H1 (cell line): ENCODE measurements around the gene FMNL2. TPM values are rescaled to one million over a fixed set of nuclear protein-coding genes. Genes with fewer than 3 reads are reported as not detected.

ENCODE experiments used
- BACH1 ChIP-seq: IDR thresholded peaks from 2 replicates; pipeline ENCODE4 v1.6.1; 2012; ENCODE audit warnings: low read length, improper control_type of control experiment
- CEBPB ChIP-seq: IDR thresholded peaks from 2 replicates; pipeline ENCODE4 v1.6.1; 2012; ENCODE audit warnings: low read depth, low read length
- CHD7 ChIP-seq: fragments of 300-600 bp; sonication (generic); IDR thresholded peaks from 2 replicates; pipeline ENCODE4 v1.7.1; 2012; ENCODE audit warnings: low read length, moderate library complexity, mild to moderate bottlenecking, inconsistent platforms; ENCODE audit not compliant: insufficient replicate concordance
- CTCF ChIP-seq, 3 experiments: IDR thresholded peaks; 1 replicate in 2 of 3; 2 replicates in 1 of 3; pipeline versions ENCODE4 v1.5.1 to v1.6.1; 2011; ENCODE audit warnings: low read length in 3 of 3, mild to moderate bottlenecking in 3 of 3, inconsistent platforms in 2 of 3, low read depth in 1 of 3, moderate library complexity in 1 of 3; ENCODE audit not compliant: insufficient read depth in 1 of 3; ENCODE audit errors: control extremely low read depth in 1 of 3
- FOSL1 ChIP-seq: IDR thresholded peaks from 2 replicates; pipeline ENCODE4 v1.6.1; 2011; ENCODE audit warnings: mild to moderate bottlenecking, low read depth, low read length, moderate library complexity; ENCODE audit not compliant: insufficient read depth
- JUN ChIP-seq: IDR thresholded peaks from 2 replicates; pipeline ENCODE4 v1.6.1; 2011; ENCODE audit warnings: low read depth, mild to moderate bottlenecking, improper control_type of control experiment, low read length
- POLR2A ChIP-seq, 2 experiments: IDR thresholded peaks; 1 replicate in 1 of 2; 2 replicates in 1 of 2; pipeline ENCODE4 v1.6.1; 2011; ENCODE audit warnings: low read depth in 2 of 2, low read length in 2 of 2, mild to moderate bottlenecking in 2 of 2; ENCODE audit errors: control extremely low read depth in 1 of 2
- SP2 ChIP-seq: IDR thresholded peaks from 2 replicates; pipeline ENCODE4 v1.6.1; 2012; ENCODE audit warnings: mild to moderate bottlenecking, low read length, inconsistent platforms
- USF2 ChIP-seq: IDR thresholded peaks from 2 replicates; pipeline ENCODE4 v1.6.1; 2011; ENCODE audit warnings: low read length, improper control_type of control experiment
- polyA plus RNA-seq, 7 experiments: library from polyadenylated mRNA; depleted of rRNA in 3 of 7; stranded (reverse) in 5 of 7; unstranded in 2 of 7; fragments of >200 nt in 5 of 7; fragments of 200-250 nt in 2 of 7; gene quantifications; 1 replicate in 5 of 7; 2 replicates in 1 of 7; 4 replicates in 1 of 7; pipeline versions ENCODE4 v1.2.1 to v1.2.3, GENCODE V29; 2011 to 2013; ENCODE audit warnings: missing spikeins in 2 of 7, mixed read lengths in 2 of 7
- total RNA-seq: library from RNA; stranded (reverse); fragmentation: NEBNext Ultra II Directional; extraction: Animal tissue kit (Norgen Biotek cat#: 25700); gene quantifications from 2 replicates; pipeline ENCODE4 v1.2.1, GENCODE V29; 2021

Gene FMNL2
- total and polyA plus RNA-seq, 2 of the 8 experiments (the other 6 are each of a cell fraction or from before 2014, with no cell fraction given), result 15.5 to 45.1 TPM

GRCh38 chr2:152343426-152343825 lies 8.5 kb downstream of the FMNL2 start (continued):
- TF ChIP-seq CHD7, result no peak
- no peak for TF ChIP-seq CTCF (IDR thresholded peaks at IDR 0.05; ENCODE audit: control extremely low read depth in 1 of 3, insufficient read depth in 1 of 3, low read depth in 1 of 3, low read length in 3 of 3)
- no peak for TF ChIP-seq USF2
- TF ChIP-seq JUN, result no peak
- TF ChIP-seq SP2, result no peak
- TF ChIP-seq FOSL1, result no peak
- no peak for TF ChIP-seq POLR2A (IDR thresholded peaks at IDR 0.05; ENCODE audit: control extremely low read depth in 1 of 2, low read depth in 2 of 2, low read length in 2 of 2)
- no peak for TF ChIP-seq BACH1
- TF ChIP-seq CEBPB, result no peak
